ENCODE data around the gene CCDC15. TPM values are rescaled to one million over a fixed set of nuclear protein-coding genes. Genes with fewer than 3 reads are reported as not detected.

CCDC15 gene
- total and polyA plus RNA-seq, 2 donors (not counting 1 experiment from before 2014, with no cell fraction given): 1.2 to 2.3 TPM

GRCh38 chr11:125078516-125079140 is 124.6 kb downstream of the CCDC15 start:
- H3K27ac ChIP-seq (ENCODE audit: insufficient read depth, low read length): no peak overlapping the region
- no peaks in the 10 kb centered on the region for H3K9me3 ChIP-seq (ENCODE audit: control insufficient read depth, insufficient read depth, low read depth, low read length)
- H2AFZ ChIP-seq (ENCODE audit: low read length): no peak overlapping the region
- no peak overlapping the region for H3K9ac ChIP-seq (ENCODE audit: insufficient read depth, low read length)
- no peak overlapping the region for H3K4me3 ChIP-seq (replicated peaks in 1 of 4; ENCODE audit: control extremely low read depth in 1 of 4, insufficient read depth in 1 of 4, low read depth in 3 of 4, low read length in 4 of 4)
- no peak overlapping the region for H3K4me2 ChIP-seq (ENCODE audit: extremely low read depth, insufficient read depth, low read length)
- H3K36me3 ChIP-seq (ENCODE audit: control insufficient read depth, insufficient read depth, low read length): no peaks in the 10 kb centered on the region
- TF ChIP-seq EZH2 (IDR thresholded peaks at IDR 0.05; ENCODE audit: low read length, missing control alignments) (no peak), CTCF (conservative IDR thresholded peaks at IDR 0.05 in 1 of 2, IDR thresholded peaks at IDR 0.05 in 1 of 2; ENCODE audit: low read depth in 1 of 2, low read length in 2 of 2) (no peak)
- no peaks in the 10 kb centered on the region for H3K79me2 ChIP-seq (ENCODE audit: control insufficient read depth, insufficient read depth, low read length)
- H3K27me3 ChIP-seq (ENCODE audit: control insufficient read depth, insufficient read depth, low read length): no peaks in the 10 kb centered on the region
- no peaks in the 10 kb centered on the region for H4K20me1 ChIP-seq (ENCODE audit: control insufficient read depth, extremely low read depth, insufficient read depth, low read length)
- DNase-seq (ENCODE audit: low read depth in 2 of 2): no peak
- H3K4me1 ChIP-seq (ENCODE audit: control insufficient read depth, extremely low read depth, insufficient read depth, low read length): peaks cover 10% of the 10 kb centered on the region

GRCh38 chr11:125079151-125079877 is 125.3 kb downstream of the CCDC15 start:
- Histone ChIP-seq H3K27me3 (ENCODE audit: control insufficient read depth, insufficient read depth, low read length) (no peaks in the 10 kb centered on the region), H3K9ac (ENCODE audit: insufficient read depth, low read length) (no peak overlapping the region), H3K4me2 (ENCODE audit: extremely low read depth, insufficient read depth, low read length) (no peak overlapping the region), H2AFZ (ENCODE audit: low read length) (no peak overlapping the region), H3K4me1 (ENCODE audit: control insufficient read depth, extremely low read depth, insufficient read depth, low read length) (peaks cover 10% of the 10 kb centered on the region), H3K36me3 (ENCODE audit: control insufficient read depth, insufficient read depth, low read length) (no peaks in the 10 kb centered on the region), H3K4me3 (replicated peaks in 1 of 4; ENCODE audit: control extremely low read depth in 1 of 4, insufficient read depth in 1 of 4, low read depth in 3 of 4, low read length in 4 of 4) (no peak overlapping the region), H3K9me3 (ENCODE audit: control insufficient read depth, insufficient read depth, low read depth, low read length) (no peaks in the 10 kb centered on the region), H3K79me2 (ENCODE audit: control insufficient read depth, insufficient read depth, low read length) (no peaks in the 10 kb centered on the region), H3K27ac (ENCODE audit: insufficient read depth, low read length) (no peak overlapping the region), H4K20me1 (ENCODE audit: control insufficient read depth, extremely low read depth, insufficient read depth, low read length) (no peaks in the 10 kb centered on the region)
- DNase-seq (ENCODE audit: low read depth in 2 of 2): peak in 1 of 2 donors; percentile 76
- TF ChIP-seq EZH2 (IDR thresholded peaks at IDR 0.05; ENCODE audit: low read length, missing control alignments): no peak
- no peak for TF ChIP-seq CTCF (conservative IDR thresholded peaks at IDR 0.05 in 1 of 2, IDR thresholded peaks at IDR 0.05 in 1 of 2; ENCODE audit: low read depth in 1 of 2, low read length in 2 of 2)

GRCh38 chr11:125079878-125080530 is 126.0 kb downstream of the CCDC15 start:
- no peaks in the 10 kb centered on the region for H3K36me3 ChIP-seq (ENCODE audit: control insufficient read depth, insufficient read depth, low read length)
- H3K27me3 ChIP-seq (ENCODE audit: control insufficient read depth, insufficient read depth, low read length): no peaks in the 10 kb centered on the region
- peaks cover 10% of the 10 kb centered on the region for H3K4me1 ChIP-seq (ENCODE audit: control insufficient read depth, extremely low read depth, insufficient read depth, low read length)
- H3K4me3 ChIP-seq (replicated peaks in 1 of 4; ENCODE audit: control extremely low read depth in 1 of 4, insufficient read depth in 1 of 4, low read depth in 3 of 4, low read length in 4 of 4): no peak overlapping the region
- no peak overlapping the region for H2AFZ ChIP-seq (ENCODE audit: low read length)
- TF ChIP-seq EZH2 (IDR thresholded peaks at IDR 0.05; ENCODE audit: low read length, missing control alignments) (no peak), CTCF (conservative IDR thresholded peaks at IDR 0.05 in 1 of 2, IDR thresholded peaks at IDR 0.05 in 1 of 2; ENCODE audit: low read depth in 1 of 2, low read length in 2 of 2) (no peak)
- no peaks in the 10 kb centered on the region for H3K79me2 ChIP-seq (ENCODE audit: control insufficient read depth, insufficient read depth, low read length)
- H3K27ac ChIP-seq (ENCODE audit: insufficient read depth, low read length): no peak overlapping the region
- H3K9me3 ChIP-seq (ENCODE audit: control insufficient read depth, insufficient read depth, low read depth, low read length): no peaks in the 10 kb centered on the region
- no peak overlapping the region for H3K4me2 ChIP-seq (ENCODE audit: extremely low read depth, insufficient read depth, low read length)
- no peak for DNase-seq (ENCODE audit: low read depth in 2 of 2)
- H3K9ac ChIP-seq (ENCODE audit: insufficient read depth, low read length): no peak overlapping the region
- no peaks in the 10 kb centered on the region for H4K20me1 ChIP-seq (ENCODE audit: control insufficient read depth, extremely low read depth, insufficient read depth, low read length)
